HG03135 (cell line): ENCODE results near the gene FCSK.
"Not testable (repeated sequence)": the region's sequence is repeated elsewhere in the genome, so short reads cannot be mapped to it uniquely, and the experiment has no call there.

Experiments used
- ATAC-seq: cut with Tn5 transposase; IDR thresholded peaks from one replicate; pipeline ENCODE4 v1.9.1; 2021; ENCODE audit warnings: mild to moderate bottlenecking, moderate library complexity; ENCODE audit not compliant: unreplicated experiment

Gene FCSK

DNA sequence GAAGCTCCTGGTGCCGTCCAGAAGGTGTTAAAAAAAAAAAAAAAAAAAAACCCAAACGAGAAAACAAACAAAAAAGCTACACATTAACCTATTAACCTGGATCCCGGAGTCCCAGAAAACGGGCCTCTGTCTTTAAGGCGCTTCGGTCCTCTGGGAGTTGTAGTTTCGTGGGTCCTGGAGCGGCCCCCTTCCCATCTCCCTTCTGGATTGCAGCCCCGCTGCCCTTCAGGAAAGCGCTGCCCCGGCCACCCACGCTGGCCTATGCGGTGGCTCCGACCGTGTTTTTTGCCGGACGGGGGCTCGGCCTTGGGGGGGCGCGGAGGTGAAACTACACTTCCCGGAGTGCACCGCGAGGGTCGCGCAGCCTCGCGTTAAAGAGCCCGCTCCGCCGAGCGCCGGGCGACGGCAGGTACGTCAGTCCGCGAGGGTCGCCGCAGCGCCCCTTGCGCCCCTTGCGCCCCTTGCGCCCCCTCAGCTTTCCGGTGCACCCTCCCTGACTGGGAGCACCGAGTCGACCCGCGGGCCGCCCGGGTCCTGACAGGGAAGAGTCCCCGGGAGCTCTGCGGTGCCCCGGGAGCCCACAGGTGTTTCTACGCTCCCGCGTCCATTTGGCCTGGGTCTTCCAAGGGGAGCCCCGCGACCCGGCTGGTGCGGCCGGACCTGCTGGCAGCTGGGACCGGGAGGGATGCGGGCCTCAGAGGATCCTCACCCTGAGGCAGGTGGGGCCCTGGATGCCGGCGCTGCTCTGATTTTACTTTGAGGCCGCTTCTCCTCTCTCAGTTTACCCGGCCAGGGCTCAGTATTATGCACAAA, at the start of gene FCSK:
Gene FCSK (plus strand): TSS at position 374 of the 813 bp plus-strand sequence. CDS start 8,596 bp downstream, outside the sequence.
- peak; percentile 80 for ATAC-seq

DNA sequence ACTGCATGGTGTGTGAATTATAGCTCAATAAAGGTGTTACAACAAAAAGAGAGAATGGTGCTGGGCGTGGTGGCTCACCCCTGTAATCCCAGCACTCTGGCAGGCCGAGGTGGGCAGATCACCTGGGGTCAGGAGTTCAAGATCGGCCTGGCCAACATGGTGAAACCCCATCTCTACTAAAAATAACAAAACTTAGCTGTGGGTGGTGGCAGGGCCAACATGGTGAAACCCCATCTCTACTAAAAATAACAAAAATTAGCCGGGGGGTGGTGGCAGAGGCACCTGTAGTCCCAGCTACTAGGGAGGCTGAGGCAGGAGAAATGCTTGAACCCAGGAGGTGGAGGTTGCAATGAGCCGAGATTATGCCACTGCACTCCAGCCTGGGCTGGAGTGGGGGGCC, 48.3 kb upstream of the FCSK start:
- ATAC-seq, result not testable (repeated sequence)

DNA sequence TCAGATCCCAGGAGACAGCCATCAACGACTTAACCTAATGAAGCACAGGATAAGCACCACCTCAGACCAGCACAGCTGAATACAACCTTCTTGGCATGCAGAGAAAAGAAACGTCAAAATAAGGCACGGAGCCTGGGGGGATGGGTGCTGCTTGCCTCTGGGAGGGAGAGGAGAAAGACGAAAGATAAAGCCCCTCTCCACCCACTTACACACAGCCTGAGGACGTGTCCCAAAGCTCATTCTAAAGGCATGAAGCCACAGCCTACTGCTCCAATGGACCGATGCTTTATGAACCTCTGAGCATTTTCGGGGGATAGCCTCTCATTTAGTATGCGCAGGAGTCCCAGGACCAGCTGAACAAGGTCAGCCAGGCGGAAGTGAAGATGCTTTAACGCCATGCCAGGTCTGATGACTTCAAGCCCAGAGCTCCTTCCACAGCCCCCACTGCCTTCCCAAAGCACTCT, 46.6 kb upstream of the FCSK start:
- no peak for ATAC-seq

DNA sequence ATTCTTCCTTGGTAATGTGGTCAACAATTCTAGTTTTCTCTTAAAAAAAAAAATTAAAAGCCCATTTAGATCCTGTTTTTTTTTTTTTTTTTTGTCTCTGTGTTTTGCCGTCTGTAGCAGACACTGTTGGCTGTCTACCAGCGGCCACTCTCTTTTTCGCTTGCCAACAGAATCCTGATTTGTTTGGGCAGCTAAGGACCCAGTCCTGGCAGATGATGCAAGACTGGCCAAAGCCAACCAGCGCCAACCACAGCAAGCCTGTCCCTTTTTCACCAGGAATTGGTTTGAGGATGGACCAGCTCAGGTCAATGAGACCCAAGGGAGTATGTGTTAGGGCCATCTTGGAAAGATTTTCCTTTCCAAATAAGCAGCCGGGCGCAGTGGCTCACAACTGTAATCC, 43.7 kb upstream of the FCSK start:
- ATAC-seq, result no peak

DNA sequence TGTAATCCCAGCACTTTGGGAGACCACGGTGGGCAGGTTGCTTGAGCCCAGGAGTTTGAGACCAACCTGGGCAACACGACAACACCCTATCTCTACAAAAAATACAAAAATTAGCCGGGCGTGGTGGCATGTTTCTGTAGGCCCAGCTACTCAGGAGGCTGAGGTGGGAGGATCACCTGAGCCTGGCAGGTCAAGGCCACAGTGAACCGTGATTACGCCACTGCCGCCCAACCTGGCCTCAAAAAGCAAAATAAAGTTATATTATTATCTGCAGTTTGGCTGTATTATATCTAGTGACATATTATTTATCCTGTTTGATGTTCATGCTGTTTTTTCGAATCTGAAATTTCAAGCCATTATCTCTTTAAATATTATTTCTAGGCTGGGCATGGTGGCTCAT, 42.0 kb upstream of the FCSK start:
- no peak for ATAC-seq

DNA sequence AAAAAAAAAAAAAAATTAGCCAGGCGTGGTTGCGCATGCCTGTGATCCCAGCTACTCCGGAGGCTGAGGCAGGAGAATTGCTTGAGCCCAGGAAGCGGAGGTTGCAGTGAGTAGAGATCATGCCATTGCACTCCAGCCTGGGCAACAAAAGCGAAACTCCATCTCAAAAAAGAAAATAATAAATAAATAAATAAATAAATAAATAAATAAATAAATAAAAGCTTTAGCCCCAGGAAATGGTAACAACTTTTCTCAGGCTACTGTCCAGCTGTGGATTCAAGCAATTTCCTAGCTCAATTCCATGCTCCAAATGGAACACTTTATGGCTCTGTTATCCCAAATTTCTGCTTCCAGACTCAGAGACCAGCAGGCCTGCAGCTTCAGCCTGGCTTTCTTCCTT, 40.8 kb upstream of the FCSK start:
- ATAC-seq, result not testable (repeated sequence)

DNA sequence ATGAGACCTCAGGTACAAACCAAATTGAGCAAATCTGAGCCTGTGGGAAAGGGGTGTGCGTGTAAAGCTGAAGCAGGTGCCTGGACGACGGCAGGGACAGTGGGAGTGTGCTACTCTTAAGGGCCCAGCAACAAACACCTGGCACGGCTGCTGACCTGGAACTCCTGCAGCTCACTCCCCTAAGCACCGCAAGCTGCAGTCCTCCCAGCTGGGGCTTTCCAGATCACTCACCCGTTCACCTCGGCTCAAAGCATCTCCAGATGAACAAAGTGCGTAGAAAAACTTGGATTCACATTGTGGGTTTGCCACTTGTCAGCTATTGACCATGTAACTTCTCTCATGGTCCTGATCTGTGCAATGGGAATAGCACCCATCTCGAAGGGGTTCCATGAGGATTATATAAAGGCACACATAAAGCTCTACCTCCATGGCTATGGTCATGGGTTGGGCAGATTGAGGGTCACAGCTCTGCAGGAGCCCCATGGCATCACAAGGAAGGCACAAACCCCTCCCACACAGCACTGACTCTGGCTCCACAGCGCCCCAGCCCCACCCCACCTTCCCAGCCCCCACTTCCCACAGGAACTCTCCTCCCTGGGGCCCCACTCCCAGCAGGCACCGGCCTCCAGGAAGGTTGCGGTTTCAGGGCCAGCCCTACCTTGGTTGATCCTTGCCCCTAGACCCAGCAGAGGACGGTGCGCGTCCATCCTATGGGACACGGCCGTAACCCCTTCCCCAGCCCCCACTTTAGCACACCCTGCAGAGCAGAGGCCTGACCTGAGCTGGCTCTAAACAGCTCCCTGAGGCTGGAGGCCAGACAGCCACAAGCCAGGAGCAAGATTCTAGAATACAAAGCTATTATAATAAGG, 37.4 kb upstream of the FCSK start:
- ATAC-seq, result no peak

DNA sequence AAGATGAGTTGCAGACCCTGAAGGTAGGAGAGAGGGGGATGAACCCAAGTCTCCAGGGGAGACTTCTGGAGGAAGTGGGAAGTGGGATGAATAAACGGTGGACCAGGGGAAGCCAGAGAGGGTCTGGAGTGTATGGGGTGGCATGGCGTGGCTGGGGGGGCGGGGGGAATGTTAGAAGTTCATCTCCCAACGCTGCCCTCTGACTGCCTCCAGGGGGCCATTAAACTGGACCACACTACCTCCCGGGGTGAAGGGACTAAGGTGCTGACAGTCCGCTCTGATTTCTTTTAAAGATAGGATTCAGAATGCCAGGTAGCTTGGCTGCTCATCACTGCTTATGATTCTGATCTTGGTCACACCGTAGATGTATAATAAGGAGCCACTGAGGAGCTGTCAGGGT, 36.7 kb upstream of the FCSK start:
- ATAC-seq, result no peak

DNA sequence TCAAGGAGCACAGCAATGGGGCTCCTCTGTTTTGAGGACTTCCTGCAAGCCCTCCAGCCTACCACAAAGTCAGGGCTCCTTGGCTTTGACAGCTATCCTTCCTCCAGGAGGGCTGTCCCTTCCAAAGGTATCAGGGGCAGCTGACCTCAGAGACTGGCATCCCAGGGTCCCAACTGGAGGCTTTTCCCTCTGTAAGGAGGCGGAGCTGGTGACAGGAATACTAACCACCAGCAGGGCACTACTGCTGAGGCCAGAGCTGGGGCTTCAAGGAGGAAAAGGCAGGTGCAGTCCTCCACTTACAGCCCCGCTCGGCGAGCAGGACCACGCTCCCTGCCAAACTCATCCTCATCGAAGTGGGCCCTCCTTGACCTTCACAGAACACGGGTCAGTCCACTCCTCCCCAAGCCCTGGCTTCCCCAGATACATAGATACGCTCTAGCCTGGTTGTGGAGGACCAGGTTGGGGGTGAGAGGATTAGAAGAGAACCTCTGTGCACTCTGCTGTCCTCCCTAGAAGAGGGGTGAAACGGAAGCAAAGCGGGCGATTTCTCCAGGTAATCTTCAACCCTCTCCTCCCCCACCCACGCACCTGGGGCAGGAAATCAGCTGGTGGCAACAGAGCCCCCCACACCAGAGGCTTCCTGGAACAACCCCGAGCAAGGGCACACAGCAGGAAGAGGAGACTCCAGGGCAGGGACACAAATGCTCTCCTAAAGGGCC, 36.0 kb upstream of the FCSK start:
- ATAC-seq, result no peak

DNA sequence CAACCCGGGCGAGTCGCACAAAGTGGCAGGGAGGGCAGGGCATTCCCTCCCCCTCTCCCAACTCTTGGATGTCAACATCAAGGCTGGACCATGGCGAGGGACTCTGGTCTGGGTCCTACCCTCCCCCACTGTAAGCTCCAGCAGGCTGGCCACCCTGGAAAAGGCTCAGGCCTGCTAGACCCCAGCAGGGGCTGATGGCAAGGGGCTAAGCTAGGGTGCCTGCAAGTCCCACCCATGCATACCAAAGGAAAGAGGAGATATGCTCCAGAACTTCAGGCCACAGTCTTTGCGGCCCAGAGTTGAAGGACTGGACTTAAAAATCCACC, 35.4 kb upstream of the FCSK start:
- ATAC-seq, result no peak

DNA sequence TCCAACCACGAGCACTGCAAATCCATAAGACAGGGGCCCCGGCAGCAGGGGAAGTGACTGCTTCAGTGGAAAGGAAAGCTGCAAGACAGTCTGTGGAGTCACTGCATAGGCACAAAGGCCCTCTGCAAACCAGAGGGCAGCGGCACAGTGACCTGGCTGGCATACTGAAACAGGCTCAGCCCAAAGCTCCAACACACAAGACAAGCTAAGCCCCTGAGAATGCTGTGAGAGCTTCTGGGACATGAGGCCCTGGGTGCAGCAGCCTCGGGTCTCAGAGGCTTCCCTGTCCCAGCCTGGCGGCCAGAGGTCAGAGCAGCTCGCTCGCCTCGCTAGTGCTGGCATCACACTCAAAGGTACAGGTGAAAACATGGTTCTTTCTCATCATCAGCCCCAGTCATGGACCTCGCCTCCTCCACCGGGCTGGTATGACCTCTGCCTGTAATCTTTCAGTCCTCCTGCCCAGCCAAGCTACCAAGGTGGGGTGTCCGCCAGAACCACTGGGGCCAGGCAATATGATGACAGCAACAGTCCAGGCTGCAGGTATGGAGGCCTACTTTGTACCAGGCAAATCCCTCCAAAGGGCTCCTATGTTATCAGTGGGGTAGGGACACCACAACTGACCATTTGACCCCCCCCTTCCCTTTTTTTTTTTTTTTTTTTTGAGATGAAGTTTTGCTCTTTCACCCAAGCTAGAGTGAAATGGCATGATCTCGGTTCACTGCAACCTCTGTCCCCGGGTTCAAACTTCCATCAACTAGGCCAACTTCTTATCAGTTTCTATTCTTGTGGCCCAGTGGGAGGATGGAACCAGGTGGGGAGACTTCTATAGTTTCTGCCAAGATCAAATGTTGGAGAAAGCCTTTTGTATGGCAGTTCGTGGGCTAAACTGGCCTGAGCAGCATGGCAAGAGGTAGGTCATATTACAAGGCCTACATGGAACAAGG, 34.7 kb upstream of the FCSK start:
- ATAC-seq, result no peak

DNA sequence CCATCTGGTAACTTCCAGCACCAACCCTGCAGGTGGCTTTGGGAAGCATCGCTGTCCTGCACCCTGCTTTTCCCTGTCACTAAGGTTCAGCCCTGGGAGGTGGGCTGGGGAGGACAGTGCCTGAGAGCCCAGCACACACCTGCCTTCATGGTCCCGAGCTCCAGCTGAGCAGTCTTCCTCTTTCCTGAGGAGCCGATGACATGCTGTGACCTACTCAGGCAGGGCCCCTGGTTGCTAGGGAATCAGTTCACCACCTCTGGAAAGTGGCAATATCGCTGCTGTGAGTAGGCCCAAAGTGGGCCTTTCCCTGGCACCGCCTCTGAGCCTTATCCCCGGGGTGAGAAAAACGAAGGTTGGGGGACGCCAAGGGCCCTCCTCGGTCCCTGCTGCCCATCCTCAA, 33.4 kb upstream of the FCSK start:
- no peak for ATAC-seq

DNA sequence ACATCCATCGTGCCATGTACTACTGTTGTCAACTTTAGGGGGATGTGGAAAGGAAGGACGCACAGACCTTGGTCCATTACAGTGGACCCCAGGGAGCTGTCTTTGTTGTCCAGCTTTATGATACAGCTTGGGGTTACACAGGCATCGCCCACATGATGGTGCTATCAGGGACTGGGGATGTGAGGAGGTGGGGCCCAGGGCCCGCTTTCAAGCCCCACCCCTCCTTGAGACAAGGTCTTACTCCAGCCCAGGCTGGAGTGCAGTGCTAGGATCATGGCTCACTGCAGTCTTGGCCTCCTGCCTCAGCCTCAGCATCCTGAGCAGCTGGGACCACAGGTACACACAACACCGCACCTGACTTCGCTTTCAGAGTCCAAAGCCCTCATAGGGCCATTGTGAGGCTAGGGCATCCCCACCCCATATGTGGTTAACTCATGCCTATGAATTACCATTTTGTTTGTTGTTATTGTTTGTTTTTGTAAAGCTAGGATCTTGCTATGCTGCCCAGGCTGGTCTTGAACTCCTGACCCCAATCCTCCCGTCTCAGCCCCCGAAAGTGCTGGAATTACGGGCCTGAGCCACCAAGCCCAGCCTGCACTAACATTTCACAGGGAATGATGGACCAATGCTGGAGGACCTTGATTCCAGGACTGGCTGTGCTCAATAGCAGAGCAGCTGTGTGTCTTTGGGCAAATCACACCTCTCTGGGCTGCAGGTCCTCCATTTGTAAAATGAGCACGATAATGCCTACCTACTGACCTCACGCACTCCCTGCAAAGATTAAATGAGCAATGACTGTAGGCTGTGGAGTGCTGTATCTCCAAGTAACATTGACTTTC, 32.7 kb upstream of the FCSK start:
- no peak for ATAC-seq

DNA sequence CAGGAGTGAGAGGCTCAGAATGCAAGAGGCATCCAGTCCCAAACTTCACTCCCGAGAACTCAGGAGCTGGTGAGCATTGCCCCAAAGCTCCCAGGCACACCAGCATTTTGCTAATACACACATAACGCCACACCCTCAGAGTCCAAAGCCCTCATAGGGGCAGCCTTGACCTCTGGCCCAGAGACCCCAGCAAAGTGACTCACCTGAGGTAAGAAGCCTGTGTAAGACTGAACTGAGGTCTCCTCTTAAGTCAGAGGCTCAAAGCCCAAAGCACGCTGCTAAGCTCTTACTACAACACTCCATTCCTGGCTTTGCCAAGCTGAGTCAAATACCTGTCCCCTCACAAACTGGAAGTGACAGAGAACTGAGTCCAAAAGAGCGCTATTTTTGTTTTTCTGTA, 31.9 kb upstream of the FCSK start:
- no peak for ATAC-seq

DNA sequence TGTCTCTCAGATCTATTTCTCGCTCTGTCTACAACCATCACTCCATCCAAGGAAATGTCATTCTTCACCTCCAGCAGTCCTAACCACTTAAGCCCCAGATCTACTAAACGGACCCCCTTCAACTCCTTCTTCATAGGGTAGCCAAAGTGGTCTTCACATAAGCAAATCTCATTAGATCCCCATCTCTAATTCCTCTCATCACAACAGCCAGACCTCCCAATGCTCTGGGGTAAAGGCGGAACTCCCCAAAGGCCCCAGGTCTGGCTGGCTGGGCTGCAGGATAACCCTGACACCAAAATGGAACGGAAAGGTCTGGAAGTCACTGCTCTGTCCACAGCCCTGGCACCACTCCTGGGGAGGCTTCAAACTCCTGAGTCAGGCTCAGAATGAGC, 26.6 kb upstream of the FCSK start:
- ATAC-seq, result no peak

DNA sequence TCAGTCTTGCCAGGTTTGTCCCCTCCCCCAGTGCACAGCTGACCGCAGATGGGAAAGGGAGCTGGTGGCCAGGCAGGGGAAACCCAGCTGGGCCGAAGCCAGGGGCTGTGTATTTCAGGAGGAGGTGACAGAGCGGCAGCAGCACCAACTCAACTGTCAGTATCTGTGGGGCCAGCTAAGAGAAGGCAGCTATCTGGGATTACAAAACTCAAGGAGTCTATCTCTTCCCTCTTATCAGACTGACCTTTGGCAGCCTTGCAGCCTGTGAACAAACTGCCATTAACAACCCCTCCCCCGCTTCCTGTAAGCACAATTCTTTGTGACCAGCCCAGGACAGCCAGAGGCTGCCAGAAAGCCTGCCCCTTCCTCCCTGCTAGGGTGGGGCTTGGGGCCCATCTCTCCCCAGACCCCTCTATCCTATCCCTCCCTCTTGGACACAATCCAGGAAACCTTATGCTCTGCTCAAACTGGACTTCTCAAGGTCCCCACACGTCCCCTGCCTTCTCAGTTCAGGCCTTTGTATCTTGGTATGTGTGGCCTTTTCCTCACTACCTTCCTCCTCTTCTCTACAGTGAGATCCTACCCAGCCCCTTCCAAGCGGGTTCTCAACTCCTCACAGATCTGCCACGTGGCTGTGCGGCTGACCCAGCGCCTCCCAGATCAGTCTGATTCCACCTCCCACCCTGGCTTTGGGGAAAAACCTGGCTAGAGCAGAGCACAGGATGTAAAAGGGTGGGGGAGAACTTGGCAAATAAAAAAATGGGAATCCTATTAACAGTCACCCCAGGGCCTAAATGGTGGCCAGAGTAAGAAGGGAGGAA, 26.0 kb upstream of the FCSK start:
- no peak for ATAC-seq

DNA sequence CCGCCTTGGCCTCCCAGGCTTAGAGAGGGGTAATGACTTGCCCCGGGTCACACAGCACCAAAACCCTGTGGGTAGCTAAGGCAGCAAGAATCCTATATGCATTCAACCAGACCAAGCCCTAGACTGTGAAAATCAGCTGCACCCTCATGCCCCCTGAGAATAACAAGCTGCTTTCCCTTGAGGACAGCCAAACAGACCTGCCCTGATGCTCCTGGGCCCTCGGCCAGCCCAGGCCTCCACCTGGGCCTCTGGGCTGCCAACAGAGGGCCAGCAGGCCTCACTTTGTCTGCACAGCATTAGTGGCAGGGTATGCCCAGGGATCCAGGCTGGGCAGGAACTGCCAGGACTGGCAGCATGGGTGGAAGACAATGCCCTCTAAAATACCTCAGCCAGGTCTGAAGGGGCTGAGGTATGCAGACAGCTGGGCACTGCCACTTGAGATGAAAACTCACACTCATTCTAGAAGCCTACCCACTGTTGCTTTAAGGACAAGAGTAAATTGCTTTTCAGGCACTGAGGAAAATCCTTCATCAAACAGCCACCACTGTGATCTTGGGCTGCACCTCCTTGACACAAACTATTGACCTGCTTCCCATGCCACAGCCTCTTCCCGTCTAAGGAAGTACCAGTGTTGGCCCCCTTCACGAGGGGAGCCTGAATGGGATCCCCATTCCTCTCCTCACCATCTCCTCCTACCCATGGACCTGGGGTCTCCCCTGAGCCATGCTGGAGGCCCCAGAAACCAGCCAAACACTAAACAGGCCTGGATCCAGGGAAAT, 24.3 kb upstream of the FCSK start:
- no peak for ATAC-seq
